IMR-90 (cell line): ENCODE results near the gene CRIM1. TPM values are rescaled to one million over a fixed set of nuclear protein-coding genes. Genes with fewer than 3 reads are reported as not detected.
A peak's percentile ranks its signal among the peaks of the same experiment; 100 is the strongest.

Source experiments
- ATAC-seq: fragments of 200-7000 bp; cut with Tn5 transposase; 2 replicates; pipeline ENCODE4 v1.9.1; 2020; ENCODE audit warnings: low read depth, mild to moderate bottlenecking, moderate library complexity
- BruUV-seq: library from RNA; stranded (reverse); fragments of 400-500 nt; replicated peaks from 2 replicates; lab custom pipeline; 2021; lab: Mats Ljungman, UMichigan
- CTCF ChIA-PET: fragments of 300-600 bp; formaldehyde crosslinking; extraction: SDS; loops from one replicate; lab custom pipeline; 2021; ENCODE audit warnings: antibody characterized with exemption; lab: Yijun Ruan, JAX
- POLR2A ChIA-PET: fragments of 300-600 bp; sonication (Branson Sonifier 250); formaldehyde crosslinking; loops from one replicate; lab custom pipeline; 2022; ENCODE audit warnings: antibody characterized with exemption; ENCODE audit not compliant: unreplicated experiment; lab: Charles Lee
- DNase-seq: peaks from one replicate; pipeline ENCODE4 v3.0.0; 2013
- H2AFZ ChIP-seq: replicated peaks from 2 replicates; pipeline ENCODE3; 2013; ENCODE audit warnings: low read length, mild to moderate bottlenecking; ENCODE audit not compliant: poor library complexity
- H2AK5ac ChIP-seq: 2 replicates; pipeline ENCODE4 v1.6.1; 2013; ENCODE audit warnings: low read depth, low read length, inconsistent platforms
- H2AK9ac ChIP-seq: replicated peaks from 2 replicates; pipeline ENCODE3; 2013; ENCODE audit warnings: mild to moderate bottlenecking, low read depth, low read length, moderate library complexity; ENCODE audit not compliant: poor library complexity
- H2BK120ac ChIP-seq: 2 replicates; pipeline ENCODE4 v1.6.1; 2013; ENCODE audit warnings: low read depth, low read length, inconsistent platforms
- H2BK15ac ChIP-seq: 3 replicates; pipeline ENCODE4 v1.6.1; 2013; ENCODE audit warnings: low read depth, low read length, inconsistent platforms
- H2BK20ac ChIP-seq: 2 replicates; pipeline ENCODE4 v1.6.1; 2013; ENCODE audit warnings: low read depth, mild to moderate bottlenecking, inconsistent platforms, low read length, moderate library complexity
- H2BK5ac ChIP-seq: 2 replicates; pipeline ENCODE4 v1.6.1; 2013; ENCODE audit warnings: mild to moderate bottlenecking, low read depth, low read length, inconsistent platforms; ENCODE audit not compliant: poor library complexity, severe bottlenecking
- H3K14ac ChIP-seq: replicated peaks from 2 replicates; pipeline ENCODE4 v1.6.1; 2013; ENCODE audit warnings: low read depth, low read length, inconsistent platforms
- H3K18ac ChIP-seq: 2 replicates; pipeline ENCODE4 v1.6.1; 2013; ENCODE audit warnings: low read depth, low read length, control low read depth
- H3K23ac ChIP-seq: 2 replicates; pipeline ENCODE4 v1.6.1; 2013; ENCODE audit warnings: low read depth, low read length, inconsistent platforms
- H3K27ac ChIP-seq: 2 replicates; pipeline ENCODE4 v1.5.1; 2013; ENCODE audit warnings: mild to moderate bottlenecking, control low read depth, low read length; ENCODE audit not compliant: insufficient read depth
- H3K27me3 ChIP-seq: 2 replicates; pipeline ENCODE4 v1.6.1; 2013; ENCODE audit warnings: low read length; ENCODE audit not compliant: control insufficient read depth, insufficient read depth
- H3K36me3 ChIP-seq: 2 replicates; pipeline ENCODE4 v1.6.1; 2013; ENCODE audit warnings: low read length, mixed read lengths; ENCODE audit not compliant: control insufficient read depth, insufficient read depth
- H3K4ac ChIP-seq: 2 replicates; pipeline ENCODE4 v1.6.1; 2013; ENCODE audit warnings: low read depth, low read length, inconsistent platforms
- H3K4me1 ChIP-seq: 2 replicates; pipeline ENCODE4 v1.6.1; 2013; ENCODE audit warnings: low read length, mixed read lengths; ENCODE audit not compliant: control insufficient read depth, insufficient read depth
- H3K4me2 ChIP-seq: 2 replicates; pipeline ENCODE4 v1.6.1; 2013; ENCODE audit warnings: low read depth, mild to moderate bottlenecking, control low read depth, low read length, moderate library complexity
- H3K4me3 ChIP-seq: 2 replicates; pipeline ENCODE4 v1.5.1; 2013; ENCODE audit warnings: low read depth, mild to moderate bottlenecking, control low read depth, low read length, moderate library complexity; ENCODE audit not compliant: insufficient read depth
- H3K56ac ChIP-seq: 2 replicates; pipeline ENCODE4 v1.6.1; 2013; ENCODE audit warnings: low read length, inconsistent platforms; ENCODE audit not compliant: insufficient read depth; ENCODE audit errors: extremely low read depth
- H3K79me1 ChIP-seq, 2 experiments: 2 replicates each; pipeline ENCODE4 v1.6.1; 2013; ENCODE audit warnings: low read length in 2 of 2, inconsistent platforms in 1 of 2, low read depth in 1 of 2
- H3K9ac ChIP-seq: 2 replicates; pipeline ENCODE4 v1.6.1; 2013; ENCODE audit warnings: low read depth, low read length, control low read depth
- H3K9me1 ChIP-seq: 2 replicates; pipeline ENCODE4 v1.6.1; 2013; ENCODE audit warnings: low read length, inconsistent platforms; ENCODE audit not compliant: insufficient read depth
- H3K9me3 ChIP-seq: 2 replicates; pipeline ENCODE4 v1.6.1; 2013; ENCODE audit warnings: low read length; ENCODE audit not compliant: control insufficient read depth, insufficient read depth
- H4K20me1 ChIP-seq: 2 replicates; pipeline ENCODE4 v1.6.1; 2013; ENCODE audit warnings: low read length, inconsistent platforms; ENCODE audit not compliant: insufficient read depth
- H4K5ac ChIP-seq: 2 replicates; pipeline ENCODE4 v1.6.1; 2013; ENCODE audit warnings: mild to moderate bottlenecking, low read depth, low read length, control low read depth
- H4K8ac ChIP-seq, 2 experiments: 2 replicates each; pipeline ENCODE4 v1.6.1; 2013; ENCODE audit warnings: low read depth in 2 of 2, low read length in 2 of 2, control low read depth in 1 of 2, inconsistent platforms in 1 of 2
- H4K91ac ChIP-seq: 2 replicates; pipeline ENCODE4 v1.6.1; 2013; ENCODE audit warnings: low read depth, low read length, inconsistent platforms; ENCODE audit not compliant: insufficient read depth
- BHLHE40 ChIP-seq: fragments of 150-350 bp; IDR thresholded peaks from 2 replicates; pipeline ENCODE4 v1.6.1; 2016; ENCODE audit warnings: mild to moderate bottlenecking, low read depth, low read length
- MAZ ChIP-seq: IDR thresholded peaks from 2 replicates; pipeline ENCODE4 v1.6.1; 2012; ENCODE audit warnings: low read depth, mild to moderate bottlenecking, low read length, improper control_type of control experiment, moderate library complexity, borderline replicate concordance
- MXI1 ChIP-seq: IDR thresholded peaks from 2 replicates; pipeline ENCODE4 v1.6.1; 2012; ENCODE audit warnings: low read depth, mild to moderate bottlenecking, low read length, moderate library complexity, borderline replicate concordance
- POLR2A ChIP-seq: IDR thresholded peaks from 2 replicates; pipeline ENCODE4 v1.6.1; 2012; ENCODE audit warnings: mild to moderate bottlenecking, low read depth, low read length
- WGBS, 2 experiments: methylation state at CpG; one replicate each; pipeline versions ENCODE4 v1.1.5 to v1.1.7; 2013; ENCODE audit warnings: missing lambda C conversion rate in 2 of 2; ENCODE audit not compliant: insufficient read length in 1 of 2; ENCODE audit errors: extremely low coverage in 2 of 2; 5-methylcytosine and 5-hydroxymethylcytosine counted together
- dilution Hi-C: fragments of 300-500 bp; cut with HindIII; formaldehyde crosslinking; loops from one replicate; pipeline ENCODE4 v1.14.3; 2018; ENCODE audit warnings: low sequenced_read_pairs; ENCODE audit not compliant: unreplicated experiment
- in situ Hi-C: fragments of 300-500 bp; cut with MboI; formaldehyde crosslinking; loops from 3 replicates; pipeline ENCODE4 v1.14.3; 2019; ENCODE audit warnings: low sequenced_read_pairs, inconsistent platforms, mixed read lengths
- intact Hi-C: fragments of 100-400 bp; cut with micrococcal nuclease; formaldehyde crosslinking; loops from 2 replicates; pipeline ENCODE4 v1.10.0; 2022
- polyA plus RNA-seq, 3 experiments: library from polyadenylated mRNA; depleted of rRNA; stranded (reverse); fragments of >200 nt; gene quantifications; 2 replicates each; pipeline ENCODE4 v1.2.3, GENCODE V29; 2012; ENCODE audit warnings: low replicate concordance in 1 of 3
- total RNA-seq: library from RNA; depleted of rRNA; stranded (reverse); fragments of >200 nt; gene quantifications from 2 replicates; pipeline ENCODE4 v1.2.3, GENCODE V29; 2012
- TF ChIP-seq, protein P1 (sequence below): fragments of 150-350 bp; IDR thresholded peaks from 2 replicates; pipeline ENCODE4 v1.6.1; 2017; ENCODE audit warnings: mild to moderate bottlenecking, antibody characterized with exemption, low read length, low read depth
- TF ChIP-seq, protein P2 (sequence below): conservative IDR thresholded peaks from 2 replicates; pipeline ENCODE4 v1.5.1; 2012; ENCODE audit warnings: mild to moderate bottlenecking, low read depth, low read length, improper control_type of control experiment

The CRIM1 gene
- total and polyA plus RNA-seq, 2 of the 4 experiments (the other 2 are of a cell fraction) = 285 to 490 TPM

DNA sequence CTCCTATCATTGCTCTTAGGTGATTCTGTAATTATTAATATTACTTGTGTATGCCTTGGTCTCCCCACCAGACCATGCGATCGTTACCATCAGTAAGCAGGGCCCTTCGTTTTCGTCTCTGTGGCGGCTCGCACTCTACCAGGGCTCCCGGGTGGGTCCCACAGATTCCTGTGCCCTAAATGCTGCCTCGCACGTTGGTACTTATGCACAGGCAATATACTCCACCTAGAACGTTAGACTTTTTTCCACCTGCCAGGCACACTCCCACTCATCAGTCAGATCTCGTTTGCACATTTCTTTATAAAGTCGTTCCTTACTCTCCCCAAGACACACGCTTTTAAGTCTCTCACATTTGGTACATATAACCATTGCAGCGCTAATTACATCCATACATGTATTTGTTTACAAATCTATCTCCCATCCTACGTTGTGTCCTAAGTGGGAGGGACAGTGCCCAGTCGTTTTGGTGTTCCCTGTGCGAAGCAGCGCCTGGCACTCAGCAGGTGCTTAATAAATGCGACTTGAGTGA, 241.5 kb downstream of the CRIM1 start (continued):
- TF ChIP-seq, protein P1, sequence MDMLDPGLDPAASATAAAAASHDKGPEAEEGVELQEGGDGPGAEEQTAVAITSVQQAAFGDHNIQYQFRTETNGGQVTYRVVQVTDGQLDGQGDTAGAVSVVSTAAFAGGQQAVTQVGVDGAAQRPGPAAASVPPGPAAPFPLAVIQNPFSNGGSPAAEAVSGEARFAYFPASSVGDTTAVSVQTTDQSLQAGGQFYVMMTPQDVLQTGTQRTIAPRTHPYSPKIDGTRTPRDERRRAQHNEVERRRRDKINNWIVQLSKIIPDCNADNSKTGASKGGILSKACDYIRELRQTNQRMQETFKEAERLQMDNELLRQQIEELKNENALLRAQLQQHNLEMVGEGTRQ = no peak

DNA sequence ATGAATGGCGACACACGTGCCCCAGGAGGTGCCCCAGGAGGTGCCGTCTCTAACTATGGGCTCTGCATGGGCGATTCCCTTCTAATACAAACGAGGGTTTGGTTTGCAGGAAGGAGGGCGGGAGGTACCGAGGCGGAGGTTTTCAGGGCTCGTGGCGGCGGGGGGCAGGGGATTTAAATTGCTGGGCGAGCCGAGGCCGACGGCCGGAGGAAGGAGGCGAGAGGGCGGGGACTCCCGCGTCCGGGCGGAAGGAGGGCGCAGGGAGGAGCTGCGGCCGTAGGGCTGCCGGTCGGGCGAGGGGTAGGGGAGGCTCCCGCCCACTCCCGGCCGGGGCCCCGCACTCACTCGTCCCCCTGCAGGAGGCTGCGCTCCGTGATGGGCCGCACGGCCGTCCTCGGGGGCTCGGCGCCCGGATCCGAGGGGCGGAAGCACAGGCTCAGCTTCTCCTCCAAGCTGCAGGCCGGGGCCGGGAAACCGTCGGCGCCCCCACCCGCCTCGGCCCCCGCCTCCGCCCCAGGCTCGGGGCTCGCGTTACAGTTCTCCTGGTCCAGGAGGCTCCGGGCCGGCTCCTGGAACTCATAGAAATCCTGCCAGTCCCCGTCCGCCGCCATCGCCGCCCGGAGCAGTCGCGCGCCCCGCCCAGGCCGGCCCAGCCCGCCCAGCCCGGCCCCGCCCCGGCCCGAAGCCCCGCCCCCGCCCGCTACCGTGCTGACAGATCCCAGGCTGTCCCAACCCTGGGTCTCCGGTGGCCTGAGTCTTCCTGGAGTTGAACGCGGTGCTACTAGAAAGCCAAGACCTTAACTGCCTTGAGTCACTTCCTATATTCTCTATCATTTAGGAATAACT, 242.2 kb downstream of the CRIM1 start, which contains the start of gene FEZ2:
TSS of gene FEZ2 (minus strand) at position 637 of the 846 bp plus-strand sequence. CDS start at position 611, 26 bp downstream.
- H4K8ac ChIP-seq = peak within 1 kb of the TSS; percentile 55 to 79
- peak within 1 kb of the TSS; percentile 42; the same call in 1 of the 3 replicates for H2BK15ac ChIP-seq
- H3K4me2 ChIP-seq = peak within 1 kb of the TSS; percentile 99
- peak within 1 kb of the TSS; percentile 57 for H3K23ac ChIP-seq
- H2AK5ac ChIP-seq = peak within 1 kb of the TSS; percentile 87
- intact Hi-C loops = loop anchor here (1.0 kb wide), 1 partner anchor 29 kb away; no protein-coding TSS in a partner anchor
- H3K4ac ChIP-seq = peak within 1 kb of the TSS; percentile 79
- peaks cover 4% of the 10 kb centered on the region for H3K36me3 ChIP-seq
- no peaks in the 10 kb centered on the region for H3K9me3 ChIP-seq
- H3K27ac ChIP-seq = peak within 1 kb of the TSS; percentile 77
- peak within 1 kb of the TSS; percentile 87 for H3K14ac ChIP-seq
- dilution Hi-C loops = no loop called here
- peak within 1 kb of the TSS; percentile 73 for H4K91ac ChIP-seq
- peaks cover 8% of the 10 kb centered on the region for H3K4me1 ChIP-seq
- H2BK5ac ChIP-seq = peak within 1 kb of the TSS; percentile 86
- peak within 1 kb of the TSS; percentile 97 for H3K18ac ChIP-seq
- peak within 1 kb of the TSS; percentile 92 for H4K5ac ChIP-seq
- 0 out of 2 replicates have a peak within 1 kb of the TSS, but pooled peaks have one; percentile 28 for H2BK20ac ChIP-seq
- peak within 1 kb of the TSS; percentile 83 for H3K9ac ChIP-seq
- TF ChIP-seq, protein P2, sequence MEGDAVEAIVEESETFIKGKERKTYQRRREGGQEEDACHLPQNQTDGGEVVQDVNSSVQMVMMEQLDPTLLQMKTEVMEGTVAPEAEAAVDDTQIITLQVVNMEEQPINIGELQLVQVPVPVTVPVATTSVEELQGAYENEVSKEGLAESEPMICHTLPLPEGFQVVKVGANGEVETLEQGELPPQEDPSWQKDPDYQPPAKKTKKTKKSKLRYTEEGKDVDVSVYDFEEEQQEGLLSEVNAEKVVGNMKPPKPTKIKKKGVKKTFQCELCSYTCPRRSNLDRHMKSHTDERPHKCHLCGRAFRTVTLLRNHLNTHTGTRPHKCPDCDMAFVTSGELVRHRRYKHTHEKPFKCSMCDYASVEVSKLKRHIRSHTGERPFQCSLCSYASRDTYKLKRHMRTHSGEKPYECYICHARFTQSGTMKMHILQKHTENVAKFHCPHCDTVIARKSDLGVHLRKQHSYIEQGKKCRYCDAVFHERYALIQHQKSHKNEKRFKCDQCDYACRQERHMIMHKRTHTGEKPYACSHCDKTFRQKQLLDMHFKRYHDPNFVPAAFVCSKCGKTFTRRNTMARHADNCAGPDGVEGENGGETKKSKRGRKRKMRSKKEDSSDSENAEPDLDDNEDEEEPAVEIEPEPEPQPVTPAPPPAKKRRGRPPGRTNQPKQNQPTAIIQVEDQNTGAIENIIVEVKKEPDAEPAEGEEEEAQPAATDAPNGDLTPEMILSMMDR = no peak
- TF ChIP-seq BHLHE40 (0 out of 2 replicates have a peak, but pooled peaks have one; percentile 19), MAZ (peak; percentile 51; the same call in 1 of the 2 replicates), MXI1 (peak; percentile 61; the same call in 1 of the 2 replicates), POLR2A (0 out of 2 replicates have a peak, but pooled peaks have one; percentile 56)
- ChIA-PET POLR2A (interaction anchor here (0.6 to 0.7 kb wide), 2 partner anchors 12 to 14 kb away, joined by 3 read pairs; no protein-coding TSS in a partner anchor), CTCF (no interaction called here)
- in situ Hi-C loops = no loop called here
- H3K9me1 ChIP-seq = peaks cover 11% of the 10 kb centered on the region
- BruUV-seq = no TSS peak
- H3K56ac ChIP-seq = peak within 1 kb of the TSS; percentile 59
- H2AFZ ChIP-seq = peak within 1 kb of the TSS; percentile 92
- H2AK9ac ChIP-seq = peak within 1 kb of the TSS; percentile 86
- peaks cover 13 to 38% of the 10 kb centered on the region in 2 experiments for H3K79me1 ChIP-seq
- no peaks in the 10 kb centered on the region for H3K27me3 ChIP-seq
- WGBS, 2 experiments = 0% methylated on average over 17 of the region's 81 CpGs; no CpG with 5 or more reads in 1 of the 2 experiments
- DNase-seq (peak; percentile 72), ATAC-seq (peak; percentile 99)
- H2BK120ac ChIP-seq = peak within 1 kb of the TSS; percentile 23; the same call in 1 of the 2 replicates
- H4K20me1 ChIP-seq = peaks cover 20% of the 10 kb centered on the region; the same call in 1 of the 2 replicates
- peak within 1 kb of the TSS; percentile 85 for H3K4me3 ChIP-seq
